Astrocyte of the spinal cord (primary cell): ENCODE data around the gene GPRC5D.

Source experiments
- DNase-seq: peaks from one replicate; pipeline ENCODE4 v3.0.0; 2011; ENCODE audit warnings: low read depth, low spot score
- H3K4me3 ChIP-seq: 2 replicates; pipeline ENCODE4 v1.5.1; 2011; ENCODE audit warnings: low read depth, mild to moderate bottlenecking, low read length, moderate library complexity
- CTCF ChIP-seq: IDR thresholded peaks from 2 replicates; pipeline ENCODE4 v1.5.1; 2012; ENCODE audit warnings: low read depth, mild to moderate bottlenecking, low read length, inconsistent platforms
- in situ Hi-C: cut with HindIII; loops from 2 replicates; pipeline ENCODE4 v1.10.0; 2017; ENCODE audit warnings: low sequenced_read_pairs

GPRC5D gene

GRCh38 chr12:12992418-12993130 lies 40.6 kb upstream of the GPRC5D start:
- H3K4me3 ChIP-seq = peak overlapping the region; percentile 10
- peak; percentile 89 for DNase-seq
- in situ Hi-C loops = no loop called here
- TF ChIP-seq CTCF = no peak

DNA sequence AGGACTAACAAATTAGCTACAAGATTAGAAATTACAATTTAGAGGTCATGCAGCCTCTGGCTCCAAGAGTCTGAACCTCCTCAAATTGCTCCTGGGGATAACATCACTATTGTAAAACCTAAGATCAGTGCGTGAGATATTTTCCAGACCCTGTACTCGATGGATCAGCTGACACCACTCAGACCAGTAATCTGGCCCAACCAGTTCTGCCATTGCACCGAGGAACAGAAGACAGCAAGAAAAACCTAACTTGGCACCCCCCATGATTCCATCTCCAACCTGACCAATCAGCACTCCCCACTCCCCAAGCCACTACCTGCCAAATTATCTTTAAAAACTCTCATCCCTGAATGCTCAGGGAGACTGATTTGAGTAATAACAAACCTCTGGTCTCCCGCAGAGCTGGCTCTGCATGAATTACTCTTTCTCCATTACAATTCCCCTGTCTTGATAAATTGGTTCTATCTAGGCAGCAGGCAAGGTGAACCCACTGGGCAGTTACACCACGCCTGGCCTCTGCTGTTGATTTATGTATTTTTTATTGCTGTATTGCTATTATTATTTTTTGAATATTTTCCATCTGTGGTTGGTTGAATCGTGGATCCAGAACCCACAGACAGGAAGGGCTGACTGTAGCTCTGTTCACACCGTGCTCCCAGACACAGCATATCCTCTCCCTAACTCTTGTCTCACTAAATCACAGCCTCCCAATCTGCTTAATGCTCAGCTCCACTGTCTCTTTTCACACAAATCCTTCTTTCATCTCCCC lies 38.9 kb upstream of the GPRC5D start:
- no peak for TF ChIP-seq CTCF
- in situ Hi-C loops = no loop called here
- H3K4me3 ChIP-seq = no peak overlapping the region
- peak; percentile 20 for DNase-seq

DNA sequence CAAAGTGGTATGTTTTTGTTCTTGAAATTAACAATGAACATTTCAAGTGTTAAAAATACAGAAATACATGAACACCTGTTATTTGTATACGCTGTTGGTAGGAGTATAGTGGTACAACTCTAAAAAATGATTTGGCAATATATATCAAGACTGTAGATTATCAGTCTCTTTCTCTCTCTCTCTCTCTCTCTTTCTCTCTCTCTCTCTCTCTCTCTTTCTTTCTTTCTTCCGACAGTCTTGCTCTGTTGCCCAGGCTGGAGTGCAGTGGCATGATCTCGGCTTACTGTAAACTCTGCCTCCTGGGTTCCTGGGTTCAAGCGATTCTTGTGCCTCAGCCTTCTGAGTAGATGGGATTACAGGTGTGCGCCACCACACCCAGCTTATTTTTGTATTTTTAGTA lies 35.5 kb upstream of the GPRC5D start:
- in situ Hi-C loops = no loop called here
- H3K4me3 ChIP-seq = no peak overlapping the region
- DNase-seq = no peak
- no peak for TF ChIP-seq CTCF

- in situ Hi-C loops = no loop called here
- DNase-seq = no peak
Measured at GRCh38 chr12:12986775-12987331, 34.9 kb upstream of the GPRC5D start.

DNA sequence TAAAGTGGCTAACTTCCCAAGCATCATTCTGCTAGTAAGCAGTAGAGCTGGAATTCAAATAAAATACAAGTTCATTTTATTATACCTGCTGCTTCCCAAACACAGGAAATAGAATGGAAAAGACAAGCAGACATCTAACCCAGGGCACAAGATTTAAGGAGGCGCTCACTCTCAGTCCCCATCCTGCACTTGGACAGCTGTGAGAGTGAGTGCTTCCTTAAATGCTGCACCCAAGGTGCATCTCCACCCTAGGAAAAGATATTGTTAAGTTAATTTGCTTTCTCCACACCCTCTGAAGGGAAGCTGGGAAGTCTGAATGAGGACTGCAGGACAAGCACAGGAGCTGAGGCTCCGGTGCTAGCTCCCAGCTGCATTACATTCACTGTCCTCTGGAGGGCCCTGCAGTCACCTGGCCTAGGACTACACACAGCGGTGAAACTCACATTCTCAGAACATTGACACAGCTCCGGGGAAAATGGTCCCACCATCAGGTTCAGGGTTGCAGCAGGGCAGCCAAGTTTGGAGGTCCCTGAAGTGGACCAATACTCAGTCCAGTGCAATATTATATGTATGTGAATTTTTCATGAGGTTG lies 33.9 kb upstream of the GPRC5D start:
- in situ Hi-C loops = no loop called here
- DNase-seq = peak; percentile 20
- no peak overlapping the region for H3K4me3 ChIP-seq
- TF ChIP-seq CTCF = peak; percentile 60

More at GRCh38 chr12:12986775-12987331, 34.9 kb upstream of the GPRC5D start:
- H3K4me3 ChIP-seq = no peak overlapping the region
- TF ChIP-seq CTCF = no peak

- no peak for TF ChIP-seq CTCF
- DNase-seq = no peak
- H3K4me3 ChIP-seq = no peak overlapping the region
- in situ Hi-C loops = no loop called here
Measured at GRCh38 chr12:12984149-12984548, 32.2 kb upstream of the GPRC5D start.
